HG02885 (cell line): ENCODE measurements around the gene TPP2.

Source experiments
- ATAC-seq: cut with Tn5 transposase; IDR thresholded peaks from one replicate; pipeline ENCODE4 v1.9.1; 2021; ENCODE audit warnings: mild to moderate bottlenecking; ENCODE audit not compliant: unreplicated experiment, poor library complexity

The TPP2 gene

DNA sequence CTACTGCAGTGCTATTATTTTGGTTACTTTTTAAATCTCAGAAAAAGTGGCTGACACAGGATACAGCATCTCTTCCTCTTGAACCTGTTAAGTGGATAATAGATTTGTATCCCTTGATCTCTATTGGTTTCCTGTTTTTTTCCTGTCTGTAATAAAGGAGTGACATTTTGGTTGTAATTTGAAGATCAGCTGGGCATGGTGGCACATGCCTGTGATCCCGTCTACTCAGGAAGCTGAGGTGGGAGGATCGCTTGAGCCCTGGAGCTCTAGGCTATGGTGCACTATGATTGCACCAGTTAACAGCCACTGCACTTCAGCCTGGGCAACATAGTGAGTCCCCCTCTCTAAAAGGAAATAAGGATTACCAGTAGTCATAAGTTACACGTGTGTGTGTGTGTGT lies 51.3 kb downstream of the TPP2 start:
- ATAC-seq, result no peak

DNA sequence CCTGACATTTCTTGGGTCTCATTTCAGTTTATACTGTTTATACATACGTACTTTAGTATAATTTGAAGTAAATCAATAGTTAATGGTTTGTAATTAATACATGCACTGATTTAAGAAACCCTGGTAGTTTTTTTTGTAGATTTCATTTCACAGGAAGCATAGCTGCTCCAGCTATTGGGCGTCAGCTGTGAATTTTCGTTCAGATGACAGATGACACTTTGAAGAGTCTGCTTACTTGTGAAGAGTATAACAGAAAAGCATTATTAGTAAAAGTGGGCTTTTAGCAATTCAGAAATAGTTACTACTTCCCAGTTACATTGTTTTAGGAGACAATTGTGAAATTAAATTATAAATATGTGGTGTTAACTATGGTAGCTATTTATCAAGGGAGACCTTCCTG lies 53.7 kb downstream of the TPP2 start:
- ATAC-seq, result no peak

DNA sequence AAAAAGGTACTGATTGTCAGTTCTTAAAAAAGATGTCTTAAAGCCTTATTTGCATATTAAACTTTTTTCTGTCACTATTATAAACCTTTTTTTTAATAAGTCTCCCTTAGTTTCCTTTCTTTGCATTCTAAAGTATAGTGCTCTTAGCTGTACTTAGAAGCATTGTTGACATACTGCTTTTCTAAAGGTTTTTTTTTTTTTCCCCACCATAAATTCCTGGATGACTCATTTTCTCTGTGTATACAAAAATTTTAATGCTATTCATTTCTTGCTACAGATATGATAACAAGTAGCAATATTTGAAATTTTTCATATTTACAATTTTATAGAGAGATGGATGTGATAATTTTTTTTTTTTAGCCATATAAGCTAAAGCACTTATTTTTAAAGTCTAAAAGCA lies 54.6 kb downstream of the TPP2 start:
- ATAC-seq, result no peak

DNA sequence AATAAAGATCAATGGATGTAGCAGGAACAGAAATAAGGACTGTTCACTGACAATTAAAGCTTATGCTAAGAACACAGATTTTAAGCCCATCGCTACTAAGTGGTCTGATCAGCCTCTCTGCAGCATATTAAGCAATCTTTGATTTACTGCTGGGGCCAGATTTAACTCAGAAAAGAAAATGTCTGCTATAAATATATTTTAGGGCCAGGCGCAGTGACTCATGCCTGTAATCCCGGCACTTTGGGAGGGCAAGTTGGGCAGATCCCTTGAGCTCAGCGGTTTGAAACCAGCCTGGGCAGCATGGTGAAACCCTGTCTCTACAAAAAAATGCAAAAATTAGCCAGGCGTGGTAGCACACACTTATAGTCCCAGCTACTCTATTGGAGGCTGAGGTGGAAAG lies 55.1 kb downstream of the TPP2 start:
- no peak for ATAC-seq

DNA sequence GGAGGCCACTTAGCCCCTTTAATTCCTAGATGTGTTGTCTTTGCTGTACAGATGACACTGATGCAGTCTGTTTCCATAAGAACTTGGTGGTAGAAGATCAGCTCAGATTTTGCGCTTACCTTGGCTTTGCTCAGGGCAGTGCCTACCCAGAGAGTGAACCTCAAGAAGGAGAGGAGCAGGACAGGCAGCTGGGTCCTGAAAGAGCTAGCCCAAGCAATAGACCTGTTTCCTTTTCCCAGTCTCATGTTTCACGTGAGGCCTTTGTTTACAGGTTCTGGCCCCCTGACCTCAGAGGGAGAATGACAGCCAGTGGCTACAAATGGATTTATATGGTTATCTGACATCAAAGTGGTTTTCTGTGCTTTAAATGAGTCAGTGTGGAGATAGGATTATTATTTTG lies 58.0 kb downstream of the TPP2 start:
- ATAC-seq, result no peak

DNA sequence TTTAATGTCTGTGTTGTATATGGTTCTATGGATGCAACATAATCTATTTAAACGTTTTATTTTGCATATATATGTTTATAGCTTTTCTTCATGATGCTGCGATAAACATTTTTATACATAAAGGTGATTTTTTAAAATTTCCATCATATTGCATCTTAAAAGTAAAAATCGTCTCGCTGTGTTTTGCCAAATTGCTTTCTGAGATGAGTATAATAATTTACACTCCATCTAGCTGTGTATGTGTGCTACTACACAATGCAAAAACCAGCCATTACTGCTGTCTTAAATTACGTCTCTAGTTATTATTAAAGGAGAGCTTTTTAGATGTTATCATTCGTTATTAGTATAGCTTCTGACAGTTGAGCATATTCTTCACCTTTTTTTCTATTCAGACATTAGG lies 60.8 kb downstream of the TPP2 start:
- ATAC-seq, result no peak

DNA sequence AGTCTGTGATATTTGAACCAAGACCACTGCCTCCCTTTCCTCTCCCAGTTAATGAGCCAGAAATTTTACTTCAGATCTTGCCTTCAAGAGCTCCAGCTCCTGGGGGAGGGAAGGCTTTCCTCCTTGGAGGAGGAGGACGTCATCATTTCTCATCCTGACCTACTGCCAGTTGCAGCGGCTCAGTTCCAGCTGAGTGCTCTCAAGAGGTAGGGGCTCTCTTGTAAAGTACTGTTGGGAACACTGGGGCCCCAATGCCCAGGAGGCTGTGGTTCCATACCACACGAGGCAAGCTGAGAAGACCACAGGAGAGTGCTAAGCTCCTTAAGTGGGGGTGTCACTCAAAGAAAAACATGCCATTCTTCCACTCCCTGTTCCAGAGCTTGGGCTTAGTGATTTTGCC lies 61.9 kb downstream of the TPP2 start:
- no peak for ATAC-seq

DNA sequence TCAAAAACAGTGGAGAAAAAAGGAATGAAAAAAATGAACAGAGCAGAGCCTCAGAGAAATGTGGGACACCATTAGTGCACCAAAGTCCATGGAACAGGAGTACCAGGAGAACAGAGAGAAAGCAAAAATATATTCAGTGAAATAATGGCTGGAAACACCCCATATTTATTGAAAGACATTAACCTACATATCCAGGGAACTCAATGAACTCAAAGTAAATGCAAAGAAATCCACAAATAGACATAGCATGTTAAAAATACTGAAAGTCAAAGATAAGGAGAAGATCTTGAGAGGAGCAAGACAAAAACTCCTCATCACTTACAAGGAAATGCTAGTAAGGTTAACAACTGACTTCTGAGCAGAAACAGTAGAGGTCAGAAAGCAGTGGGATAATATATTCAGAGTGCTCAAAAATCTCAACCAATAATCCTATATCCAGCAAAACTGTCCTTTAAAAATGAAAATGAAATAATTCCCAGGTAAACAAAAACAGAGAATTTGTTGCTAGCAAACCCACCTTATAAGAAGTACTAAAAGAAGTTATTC lies 62.5 kb downstream of the TPP2 start:
- ATAC-seq, result no peak

DNA sequence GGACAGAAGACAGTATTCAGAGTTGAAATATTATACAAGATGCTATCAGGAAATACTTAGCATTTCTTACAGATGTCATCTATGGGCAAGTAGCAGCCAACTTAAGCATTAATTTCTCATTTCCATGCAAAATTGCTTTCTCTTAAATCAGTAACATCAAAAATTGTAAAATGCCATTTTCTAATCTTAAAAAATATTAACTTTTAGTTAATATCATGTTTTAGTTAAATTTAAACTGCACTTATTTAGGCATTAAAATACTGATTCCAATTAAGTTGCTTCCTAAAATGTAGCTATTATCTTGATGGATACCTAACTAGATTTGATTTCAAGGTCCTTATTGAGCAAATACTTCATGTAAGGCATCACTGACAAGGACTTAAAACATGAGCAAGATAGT lies 70.2 kb downstream of the TPP2 start:
- ATAC-seq, result no peak

DNA sequence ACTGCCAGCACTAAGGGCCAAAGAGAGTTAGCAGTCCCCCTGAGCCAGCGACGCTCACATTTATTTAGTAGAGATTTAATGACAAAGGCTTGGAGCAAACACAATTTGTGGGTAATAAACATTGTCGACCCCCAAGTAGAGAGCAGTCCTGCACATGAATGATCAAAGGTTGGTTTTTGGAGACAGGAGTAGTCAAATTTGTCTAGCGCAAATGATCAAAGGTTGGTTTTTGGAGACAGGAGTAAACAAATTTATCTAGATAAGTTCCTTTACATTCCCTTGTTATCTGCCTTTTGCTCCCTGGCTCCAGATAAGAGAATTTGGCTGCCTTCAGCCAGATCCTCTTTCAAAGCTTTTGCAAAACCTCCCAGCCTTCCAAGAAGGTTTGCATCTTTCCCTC lies 71.1 kb downstream of the TPP2 start:
- ATAC-seq, result no peak

DNA sequence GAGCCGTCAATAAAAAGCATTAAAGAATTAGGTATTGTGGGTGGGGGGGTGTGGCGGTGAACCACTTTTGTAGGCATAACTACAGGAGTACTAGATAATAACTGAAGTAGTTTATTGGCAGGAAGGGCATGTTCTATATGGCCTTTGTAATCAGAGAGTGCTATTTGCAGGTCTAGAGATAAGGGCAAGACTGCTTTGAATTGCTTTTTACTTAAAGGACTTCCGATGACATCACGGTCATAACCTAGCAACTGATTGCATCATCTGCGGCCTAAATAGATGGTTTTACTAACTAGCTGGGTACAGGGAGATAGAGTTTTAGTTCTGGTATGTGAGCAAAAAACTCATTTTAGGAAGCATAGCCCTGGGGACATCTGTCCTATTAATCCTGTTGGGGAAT lies 73.3 kb downstream of the TPP2 start:
- ATAC-seq, result no peak

DNA sequence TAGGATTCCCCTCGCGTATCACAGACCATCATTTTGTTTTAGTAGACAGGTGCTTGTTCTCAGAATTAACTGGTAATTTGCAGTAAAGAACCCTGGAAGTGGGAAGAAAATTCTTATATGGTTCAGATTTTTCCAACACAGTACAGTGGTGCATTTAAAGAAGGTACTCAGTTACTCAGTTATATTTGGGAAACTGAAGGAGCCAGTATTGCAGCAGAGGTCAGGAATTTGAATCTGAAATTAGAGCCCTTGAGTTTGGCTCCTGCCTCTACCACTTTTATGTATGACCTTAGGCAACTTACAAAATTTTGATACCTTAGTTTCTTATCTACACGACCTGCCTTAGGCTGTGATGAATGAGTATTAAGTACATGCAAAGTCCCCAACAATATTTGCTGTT lies 78.3 kb downstream of the TPP2 start:
- ATAC-seq, result no peak

DNA sequence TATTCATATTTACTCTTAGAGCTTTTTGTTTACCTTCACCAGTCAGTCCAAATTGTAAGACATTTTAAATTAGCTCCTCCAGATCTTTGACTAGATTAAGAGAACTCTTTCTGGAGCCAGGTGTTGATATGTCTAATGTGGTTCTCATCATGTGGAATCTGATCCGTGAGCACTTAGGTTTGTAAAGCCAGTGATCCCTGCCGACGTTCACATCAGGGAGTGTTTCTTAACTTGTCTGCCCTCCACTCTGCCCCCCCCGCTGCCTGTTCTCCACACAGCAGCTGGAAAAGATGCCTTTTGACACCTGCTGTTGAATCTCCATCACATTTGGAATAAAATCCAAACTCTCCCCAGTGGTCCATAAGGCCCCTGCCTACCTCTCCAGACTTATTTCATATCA lies 80.3 kb downstream of the TPP2 start:
- no peak for ATAC-seq

DNA sequence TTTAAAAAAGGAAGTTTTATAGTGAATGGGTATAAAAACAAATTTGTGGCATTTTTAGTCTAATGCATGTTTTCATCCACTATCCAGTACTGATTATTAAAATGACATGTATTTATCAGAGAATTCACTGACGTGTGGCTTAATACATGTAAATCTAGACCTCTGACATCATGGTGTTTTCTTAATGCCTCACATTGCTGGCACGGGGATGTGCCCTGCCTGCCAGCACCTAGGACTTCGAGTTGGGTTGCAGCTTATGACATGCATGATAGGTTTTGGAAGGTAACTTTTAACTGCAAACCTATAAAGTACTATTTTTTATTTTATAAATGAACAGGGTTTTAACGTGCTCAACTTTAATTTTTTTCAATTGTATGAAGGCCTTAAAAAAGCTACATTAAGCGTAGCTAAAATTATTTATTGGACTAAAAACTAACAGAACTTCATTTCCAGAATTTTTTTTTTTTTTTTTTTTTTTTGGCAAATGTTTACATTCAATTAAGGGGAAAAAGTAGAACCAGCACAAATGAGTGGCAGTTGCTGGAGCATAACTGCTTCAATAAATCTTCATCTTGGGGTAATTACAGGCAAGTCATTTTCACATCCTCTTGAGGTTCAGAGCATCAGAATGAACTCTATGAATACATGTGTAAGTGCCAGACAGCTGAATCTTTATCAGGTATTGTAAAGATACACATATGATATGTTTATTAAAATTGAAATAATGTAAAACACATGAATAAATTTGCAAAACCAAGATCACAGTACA lies 81.7 kb downstream of the TPP2 start:
- ATAC-seq, result no peak

DNA sequence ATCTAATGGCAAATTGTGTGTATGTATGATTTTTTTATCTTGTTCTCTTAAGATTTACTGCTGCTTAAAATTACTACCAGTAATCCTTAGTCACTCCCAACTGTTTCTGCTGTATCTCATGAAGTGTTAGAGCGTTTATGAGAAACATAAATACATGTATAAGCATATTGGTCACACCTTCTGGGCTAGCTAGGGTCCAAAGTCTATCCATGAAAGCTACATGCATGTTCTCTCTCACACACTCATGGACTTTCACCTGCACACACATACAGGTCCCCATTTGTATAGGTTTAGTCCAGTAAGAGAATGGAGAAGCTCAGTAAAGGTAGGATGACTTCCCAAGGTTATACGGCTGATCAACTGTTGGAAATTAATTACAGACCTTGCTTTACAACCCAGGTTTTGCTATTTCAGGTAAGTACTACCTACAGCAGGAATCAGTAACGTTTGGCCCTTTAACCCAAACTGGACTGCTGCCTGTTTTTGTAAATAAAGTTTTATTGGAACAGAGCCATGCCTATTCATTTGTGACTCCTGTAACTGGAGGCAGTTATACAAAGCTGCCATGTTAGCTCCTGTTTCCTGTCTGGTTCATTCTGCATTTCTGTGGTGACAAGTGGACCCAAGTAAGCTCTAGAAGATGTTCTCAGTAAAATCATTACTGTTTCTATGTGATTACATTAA lies 82.8 kb downstream of the TPP2 start:
- ATAC-seq, result no peak

DNA sequence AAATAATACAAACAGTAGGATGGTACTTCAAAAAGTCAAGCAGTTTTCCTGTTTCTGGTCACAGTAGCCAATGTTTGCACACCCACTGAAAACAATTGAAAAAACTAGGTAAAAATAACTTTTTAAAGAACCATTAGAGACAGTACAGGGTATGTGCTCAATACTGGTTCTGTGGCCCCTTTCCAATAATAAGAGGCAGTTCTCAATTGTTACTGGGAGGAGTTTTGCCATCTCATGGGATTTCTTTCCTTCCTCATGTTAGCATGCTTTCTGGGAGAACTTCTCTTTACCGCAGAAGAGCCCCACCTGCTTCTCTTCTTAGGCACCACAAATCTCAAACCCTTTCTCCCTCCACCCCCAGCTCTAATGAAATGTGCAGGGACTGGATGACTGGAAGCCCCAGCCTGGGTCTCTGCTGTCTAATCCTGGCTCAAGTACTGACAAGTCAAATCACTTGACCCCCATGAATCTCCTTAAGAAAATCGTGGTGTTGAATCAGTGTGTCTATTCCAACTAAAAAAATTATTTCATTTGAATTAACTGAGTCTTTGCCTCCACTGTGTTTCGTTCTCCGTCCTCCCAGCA lies 83.4 kb downstream of the TPP2 start:
- ATAC-seq, result no peak

DNA sequence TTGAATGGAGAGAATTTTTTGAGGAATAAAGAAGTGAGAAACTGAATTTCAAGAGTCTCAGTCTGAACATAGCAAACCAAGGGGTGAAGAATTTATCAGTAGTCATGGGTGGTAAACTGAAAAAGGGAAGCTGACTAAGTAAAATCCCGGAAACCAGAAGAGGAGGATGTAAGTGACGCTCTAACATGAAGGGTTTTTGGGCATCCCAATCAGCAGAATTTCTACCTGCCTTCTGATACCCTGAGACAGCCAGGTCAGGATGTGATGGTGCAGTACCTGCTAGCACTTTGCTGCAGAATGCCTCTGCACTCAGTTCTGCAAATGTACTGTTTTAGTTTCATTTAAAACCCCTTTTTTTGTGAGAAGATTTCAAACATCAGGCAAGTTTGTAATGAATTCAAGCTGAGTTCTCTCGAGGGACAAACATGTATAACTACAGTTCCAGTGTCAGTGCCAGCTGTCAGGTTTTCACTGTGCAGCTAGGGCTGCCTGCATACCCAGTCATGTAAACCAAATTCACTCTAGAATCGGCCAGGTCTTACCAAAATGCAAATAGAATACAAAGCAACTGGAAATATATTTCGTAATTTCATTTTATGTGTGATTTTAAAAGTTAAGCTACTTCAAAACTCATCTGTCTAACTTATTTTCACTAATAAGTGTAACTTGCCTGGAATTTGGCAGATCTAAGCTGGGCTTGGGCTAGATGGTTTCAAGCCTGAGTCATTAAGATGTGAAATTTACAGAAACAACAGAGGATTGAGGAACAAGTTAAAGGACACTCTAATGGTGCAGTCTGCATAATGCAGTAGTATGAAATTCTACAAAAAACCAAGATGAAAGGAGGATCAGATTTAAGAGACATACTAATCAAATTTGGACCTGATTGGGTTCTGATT lies 84.3 kb downstream of the TPP2 start:
- ATAC-seq, result peak; percentile 47

DNA sequence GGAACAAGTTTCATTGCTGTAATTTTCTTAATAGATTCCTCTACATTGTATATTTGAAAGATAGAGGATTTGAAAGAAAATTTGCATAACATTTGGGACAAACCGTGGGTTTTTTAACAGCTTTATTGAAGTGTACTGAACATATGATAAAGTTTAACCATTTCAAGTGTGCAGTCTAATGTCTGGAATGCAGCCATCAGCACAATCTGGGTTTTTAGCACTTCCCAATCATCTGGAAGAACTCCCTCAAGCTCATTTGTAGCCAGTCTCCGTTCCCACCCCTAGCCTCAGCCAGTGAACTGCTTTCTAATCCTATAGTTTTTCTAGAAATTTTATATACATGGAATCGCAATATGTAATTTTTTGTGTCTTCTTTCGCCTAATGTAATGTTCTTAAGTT lies 85.4 kb downstream of the TPP2 start:
- ATAC-seq, result no peak

DNA sequence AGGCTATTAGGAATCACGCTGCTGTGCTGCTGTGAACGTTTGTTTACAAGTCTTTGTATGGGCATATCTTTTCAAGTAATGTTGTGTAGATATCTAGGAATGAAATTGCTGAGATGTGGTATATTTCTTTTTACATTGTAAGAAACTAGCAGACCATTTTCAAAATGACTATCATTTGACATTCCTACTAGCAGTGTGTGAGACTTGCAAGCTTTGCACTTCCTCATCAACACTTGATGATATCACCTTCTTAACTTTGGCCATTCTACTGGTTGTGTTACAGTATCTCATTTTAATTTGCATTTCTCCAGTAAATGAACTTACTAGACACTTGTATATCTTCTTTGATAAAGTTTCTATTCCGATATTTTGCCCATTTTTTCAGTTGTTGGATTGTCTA lies 85.9 kb downstream of the TPP2 start:
- peak; percentile 33 for ATAC-seq

DNA sequence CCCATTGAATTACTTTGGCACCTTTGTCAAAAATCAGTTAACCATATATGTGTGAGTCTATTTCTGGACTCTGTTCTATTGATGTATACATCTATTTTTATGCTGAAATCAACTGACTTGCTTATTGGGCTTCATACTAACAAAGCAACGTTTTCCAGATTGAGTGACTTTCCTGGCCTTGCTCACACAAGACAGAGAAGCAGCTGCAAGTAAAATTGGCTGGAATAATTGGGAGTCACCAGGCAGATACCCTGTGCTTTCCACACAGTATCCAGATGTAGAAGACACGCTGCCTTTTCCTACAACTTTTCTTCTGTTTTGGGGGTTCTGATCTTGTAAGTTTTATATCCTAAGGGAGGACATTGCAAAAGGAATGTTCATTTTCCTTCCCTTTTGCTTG lies 86.9 kb downstream of the TPP2 start:
- ATAC-seq, result no peak

DNA sequence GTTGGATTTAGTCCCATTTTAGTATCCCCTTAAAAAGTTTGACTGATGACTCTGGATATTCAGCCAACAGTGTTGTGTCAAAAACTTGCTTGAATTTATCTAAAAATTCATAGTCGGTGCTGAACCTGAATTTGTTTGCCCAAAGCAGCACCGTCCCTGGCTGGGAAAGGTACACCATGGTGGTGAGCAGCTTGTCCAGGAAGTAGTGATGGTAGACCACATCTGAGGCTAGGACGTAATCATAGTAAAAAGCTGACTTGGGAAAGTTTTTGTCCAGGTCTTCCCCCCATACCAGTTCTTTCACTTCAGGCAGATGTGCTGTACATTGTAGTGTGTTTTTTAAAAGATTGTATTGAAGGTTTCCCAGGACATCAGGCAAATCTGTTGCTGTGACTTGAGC lies 89.2 kb downstream of the TPP2 start:
- ATAC-seq, result no peak
